ENCODE data around the gene CCDC68. TPM values are rescaled to one million over a fixed set of nuclear protein-coding genes. Genes with fewer than 3 reads are reported as not detected.

Gene CCDC68
- total RNA-seq, 1 experiment from 2014 or later, result not detected

DNA sequence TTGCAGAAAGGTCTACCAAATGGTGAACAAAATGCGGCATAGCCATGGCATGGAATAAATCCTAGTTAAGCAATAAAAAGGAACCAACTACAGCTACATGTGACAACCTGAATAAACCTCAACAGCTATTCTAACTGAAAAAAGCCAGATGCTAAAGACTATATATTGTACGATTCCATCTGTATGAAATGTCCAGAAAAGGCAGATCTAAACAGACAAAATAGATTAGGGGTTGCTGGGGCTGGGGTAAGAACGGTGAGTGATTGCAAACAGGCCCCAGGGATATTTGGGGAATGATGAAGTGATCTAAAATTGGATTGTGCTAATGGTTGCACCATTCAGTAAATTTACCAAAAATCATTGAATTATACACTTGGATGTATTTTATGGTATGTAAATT lies 2.8 kb downstream of the CCDC68 start:
- H3K27me3 ChIP-seq (replicated peaks; ENCODE audit: insufficient read depth, low read depth, low read length, poor library complexity), result peaks cover 25% of the 10 kb centered on the region
- no peak overlapping the region for H3K27ac ChIP-seq (ENCODE audit: low read depth, low read length, poor library complexity, severe bottlenecking)
- POLR2A ChIA-PET (ENCODE audit: low non-redundant PET), result interaction anchor here (0.6 kb wide), 1 partner anchor 38 kb away, joined by 3 read pairs; no protein-coding TSS in a partner anchor
- no peaks in the 10 kb centered on the region for H3K36me3 ChIP-seq (ENCODE audit: insufficient read depth, low read length, poor library complexity, severe bottlenecking)
- TF ChIP-seq, protein P1, sequence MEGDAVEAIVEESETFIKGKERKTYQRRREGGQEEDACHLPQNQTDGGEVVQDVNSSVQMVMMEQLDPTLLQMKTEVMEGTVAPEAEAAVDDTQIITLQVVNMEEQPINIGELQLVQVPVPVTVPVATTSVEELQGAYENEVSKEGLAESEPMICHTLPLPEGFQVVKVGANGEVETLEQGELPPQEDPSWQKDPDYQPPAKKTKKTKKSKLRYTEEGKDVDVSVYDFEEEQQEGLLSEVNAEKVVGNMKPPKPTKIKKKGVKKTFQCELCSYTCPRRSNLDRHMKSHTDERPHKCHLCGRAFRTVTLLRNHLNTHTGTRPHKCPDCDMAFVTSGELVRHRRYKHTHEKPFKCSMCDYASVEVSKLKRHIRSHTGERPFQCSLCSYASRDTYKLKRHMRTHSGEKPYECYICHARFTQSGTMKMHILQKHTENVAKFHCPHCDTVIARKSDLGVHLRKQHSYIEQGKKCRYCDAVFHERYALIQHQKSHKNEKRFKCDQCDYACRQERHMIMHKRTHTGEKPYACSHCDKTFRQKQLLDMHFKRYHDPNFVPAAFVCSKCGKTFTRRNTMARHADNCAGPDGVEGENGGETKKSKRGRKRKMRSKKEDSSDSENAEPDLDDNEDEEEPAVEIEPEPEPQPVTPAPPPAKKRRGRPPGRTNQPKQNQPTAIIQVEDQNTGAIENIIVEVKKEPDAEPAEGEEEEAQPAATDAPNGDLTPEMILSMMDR (conservative IDR thresholded peaks at IDR 0.05; ENCODE audit: low read depth, low read length), result no peak
- TF ChIP-seq EZH2 (IDR thresholded peaks at IDR 0.05; ENCODE audit: borderline replicate concordance, low read depth, low read length, poor library complexity, severe bottlenecking), result no peak
- H3K9me3 ChIP-seq (ENCODE audit: low read depth, low read length, poor library complexity, severe bottlenecking), result no peaks in the 10 kb centered on the region
- no peak for DNase-seq (ENCODE audit: low spot score)
- BruUV-seq (replicated peaks), result no TSS peak
- CTCF ChIA-PET, result no interaction called here
- H3K4me3 ChIP-seq (ENCODE audit: low read depth, low read length, poor library complexity, severe bottlenecking), result no peak overlapping the region
- intact Hi-C loops (cut with micrococcal nuclease; ENCODE audit: unreplicated experiment), result no loop called here
- no peaks in the 10 kb centered on the region for H3K4me1 ChIP-seq (ENCODE audit: insufficient read depth, low read length, poor library complexity, severe bottlenecking)

DNA sequence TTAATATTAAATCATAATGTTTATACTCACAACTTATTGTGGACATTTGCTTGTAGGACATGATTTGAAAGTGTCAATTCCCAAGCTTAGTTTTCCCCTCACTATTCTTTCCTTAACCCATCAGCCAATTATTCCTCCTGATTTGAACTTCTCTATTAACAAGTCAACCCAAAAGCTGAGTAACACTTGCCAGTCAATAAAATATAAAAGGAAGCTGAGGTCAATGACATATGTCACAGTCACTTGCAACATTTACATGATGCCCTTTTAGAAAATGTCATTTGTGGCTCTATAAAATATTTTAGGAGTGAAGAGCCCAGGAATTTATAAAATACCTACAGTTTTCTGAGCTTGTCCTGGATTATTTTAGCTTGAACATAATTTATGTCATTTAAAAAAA lies 7.2 kb downstream of the CCDC68 start:
- Histone ChIP-seq H3K4me1 (ENCODE audit: insufficient read depth, low read length, poor library complexity, severe bottlenecking) (no peaks in the 10 kb centered on the region), H3K27ac (ENCODE audit: low read depth, low read length, poor library complexity, severe bottlenecking) (no peak overlapping the region), H3K27me3 (replicated peaks; ENCODE audit: insufficient read depth, low read depth, low read length, poor library complexity) (no peaks in the 10 kb centered on the region), H3K9me3 (ENCODE audit: low read depth, low read length, poor library complexity, severe bottlenecking) (no peaks in the 10 kb centered on the region), H3K36me3 (ENCODE audit: insufficient read depth, low read length, poor library complexity, severe bottlenecking) (no peaks in the 10 kb centered on the region), H3K4me3 (ENCODE audit: low read depth, low read length, poor library complexity, severe bottlenecking) (no peak overlapping the region)
- TF ChIP-seq, protein P1 (conservative IDR thresholded peaks at IDR 0.05; ENCODE audit: low read depth, low read length), result no peak
- TF ChIP-seq EZH2 (IDR thresholded peaks at IDR 0.05; ENCODE audit: borderline replicate concordance, low read depth, low read length, poor library complexity, severe bottlenecking), result no peak
- intact Hi-C loops (cut with micrococcal nuclease; ENCODE audit: unreplicated experiment), result no loop called here
- no peak for DNase-seq (ENCODE audit: low spot score)
- CTCF ChIA-PET, result no interaction called here
- POLR2A ChIA-PET (ENCODE audit: low non-redundant PET), result no interaction called here
- no TSS peak for BruUV-seq (replicated peaks)

DNA sequence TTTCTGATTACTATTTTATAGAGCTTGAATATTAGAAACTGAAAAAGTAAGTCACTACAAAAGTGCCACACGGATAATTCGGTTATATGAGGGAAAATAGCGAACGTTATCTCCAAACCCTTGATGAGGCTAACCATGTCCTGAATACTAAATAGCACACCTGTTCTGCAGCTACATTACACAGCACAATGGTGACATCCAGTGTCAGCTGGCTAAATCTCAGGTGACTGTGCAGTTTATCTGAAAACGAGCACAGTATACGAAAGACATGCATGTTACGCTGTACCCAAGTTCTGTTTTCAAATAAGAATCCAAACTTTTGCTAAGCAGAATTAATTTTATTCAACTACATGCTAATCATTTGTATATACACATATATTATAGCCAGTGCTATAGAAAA lies 9.0 kb downstream of the CCDC68 start:
- Histone ChIP-seq H3K36me3 (ENCODE audit: insufficient read depth, low read length, poor library complexity, severe bottlenecking) (no peaks in the 10 kb centered on the region), H3K27me3 (replicated peaks; ENCODE audit: insufficient read depth, low read depth, low read length, poor library complexity) (no peaks in the 10 kb centered on the region), H3K9me3 (ENCODE audit: low read depth, low read length, poor library complexity, severe bottlenecking) (no peaks in the 10 kb centered on the region), H3K27ac (ENCODE audit: low read depth, low read length, poor library complexity, severe bottlenecking) (no peak overlapping the region), H3K4me3 (ENCODE audit: low read depth, low read length, poor library complexity, severe bottlenecking) (no peak overlapping the region), H3K4me1 (ENCODE audit: insufficient read depth, low read length, poor library complexity, severe bottlenecking) (no peaks in the 10 kb centered on the region)
- POLR2A ChIA-PET (ENCODE audit: low non-redundant PET), result no interaction called here
- intact Hi-C loops (cut with micrococcal nuclease; ENCODE audit: unreplicated experiment), result no loop called here
- no TSS peak for BruUV-seq (replicated peaks)
- CTCF ChIA-PET, result no interaction called here
- TF ChIP-seq, protein P1 (conservative IDR thresholded peaks at IDR 0.05; ENCODE audit: low read depth, low read length), result no peak
- TF ChIP-seq EZH2 (IDR thresholded peaks at IDR 0.05; ENCODE audit: borderline replicate concordance, low read depth, low read length, poor library complexity, severe bottlenecking), result no peak
- no peak for DNase-seq (ENCODE audit: low spot score)

Data from A673 (cell line).